Activated B cell treated with CpG ODN at 0.5 μM for 24 hours (primary cell): Measurements from ENCODE around the gene PDGFRB. TPM values are rescaled to one million over a fixed set of nuclear protein-coding genes. Genes with fewer than 3 reads are reported as not detected.

Experiments
- ATAC-seq: fragments of 200-7000 bp; cut with Tn5 transposase; one replicate; pipeline ENCODE4 v1.10.0; 2021; ENCODE audit warnings: low read depth, mild to moderate bottlenecking, moderate library complexity
- CTCF ChIA-PET: fragments of 350-600 bp; sonication (Branson Sonifier 250); formaldehyde crosslinking; loops from one replicate; lab custom pipeline; 2021; ENCODE audit warnings: antibody characterized with exemption; lab: Charles Lee
- POLR2A ChIA-PET: fragments of 350-600 bp; sonication (Branson Sonifier 250); formaldehyde crosslinking; loops from one replicate; lab custom pipeline; 2021; ENCODE audit warnings: antibody characterized with exemption; lab: Charles Lee
- DNase-seq: peaks from one replicate; pipeline ENCODE4 v3.0.0; 2022
- H3K27ac Mint-ChIP-seq: one replicate; pipeline ENCODE4 v1.8.0; 2020; ENCODE audit warnings: mixed read lengths
- H3K27me3 Mint-ChIP-seq: one replicate; pipeline ENCODE4 v1.8.0; 2021; ENCODE audit warnings: mixed read lengths
- H3K36me3 Mint-ChIP-seq: one replicate; pipeline ENCODE4 v1.8.0; 2021; ENCODE audit warnings: low read depth, mixed read lengths
- H3K4me1 Mint-ChIP-seq: one replicate; pipeline ENCODE4 v1.8.0; 2021; ENCODE audit warnings: mixed read lengths
- H3K4me3 Mint-ChIP-seq: one replicate; pipeline ENCODE4 v1.8.0; 2020; ENCODE audit warnings: mild to moderate bottlenecking, mixed read lengths
- H3K9me3 Mint-ChIP-seq: one replicate; pipeline ENCODE4 v1.8.0; 2020; ENCODE audit warnings: mixed read lengths
- CTCF ChIP-seq: fragments of 200-600 bp; IDR thresholded peaks from one replicate; pipeline ENCODE4 v1.8.0; 2022; ENCODE audit warnings: antibody characterized with exemption, mild to moderate bottlenecking
- intact Hi-C: fragments of 100-400 bp; cut with micrococcal nuclease; formaldehyde crosslinking; loops from one replicate; pipeline ENCODE4 v1.15.1; 2024
- total RNA-seq: library from RNA; stranded (reverse); gene quantifications from 2 replicates; pipeline ENCODE4 v1.2.3, GENCODE V29; 2022

The PDGFRB gene
- total RNA-seq, 1 donor from 2014 or later: 1.8 TPM

DNA sequence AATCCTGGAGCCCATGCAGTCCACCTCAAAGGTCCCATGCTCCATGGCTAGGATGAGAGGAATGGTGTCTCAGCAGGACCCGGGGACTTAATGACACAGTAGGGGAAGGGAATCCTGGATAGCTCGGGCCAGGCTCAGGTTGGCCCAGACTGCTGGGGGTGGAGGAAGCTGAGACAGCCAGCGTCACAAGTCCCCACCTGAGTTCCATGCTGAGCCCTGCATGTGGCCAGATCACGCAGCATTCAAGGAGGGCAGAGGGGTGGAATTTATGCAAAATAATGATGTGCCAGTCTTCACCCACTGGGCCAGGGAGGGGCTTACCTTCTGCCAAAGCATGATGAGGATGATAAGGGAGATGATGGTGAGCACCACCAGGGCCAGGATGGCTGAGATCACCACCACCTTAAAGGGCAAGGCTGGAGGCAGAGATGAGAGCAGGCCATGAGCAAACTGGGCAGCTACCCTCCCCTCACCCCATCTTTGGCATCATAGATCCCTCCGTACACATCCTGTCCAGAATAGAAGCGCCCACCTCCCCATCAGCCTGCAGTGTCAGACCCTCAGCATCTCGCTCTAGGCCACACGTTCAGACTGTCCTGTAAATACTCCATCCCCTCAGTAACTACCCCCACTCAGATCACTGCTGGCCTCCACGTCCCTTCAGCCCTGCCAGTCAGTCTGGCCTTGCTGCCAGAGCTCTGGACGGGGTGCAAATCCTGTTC, 29.3 kb downstream of the PDGFRB start:
- no peak for TF ChIP-seq CTCF
- Mint-ChIP-seq H3K36me3 (no peaks in the 10 kb centered on the region), H3K9me3 (no peaks in the 10 kb centered on the region), H3K4me1 (no peaks in the 10 kb centered on the region), H3K27me3 (no peaks in the 10 kb centered on the region), H3K4me3 (no peak overlapping the region), H3K27ac (no peak overlapping the region)
- POLR2A ChIA-PET: no interaction called here
- intact Hi-C loops: no loop called here
- CTCF ChIA-PET: no interaction called here
- no peak for DNase-seq
- no peak for ATAC-seq

GRCh38 chr5:150125334-150125733, 30.3 kb downstream of the PDGFRB start:
- no peak for ATAC-seq
- H3K4me3 Mint-ChIP-seq: no peak overlapping the region
- no peaks in the 10 kb centered on the region for H3K4me1 Mint-ChIP-seq
- POLR2A ChIA-PET: no interaction called here
- no peaks in the 10 kb centered on the region for H3K27me3 Mint-ChIP-seq
- intact Hi-C loops: no loop called here
- no peak for TF ChIP-seq CTCF
- no peaks in the 10 kb centered on the region for H3K36me3 Mint-ChIP-seq
- CTCF ChIA-PET: no interaction called here
- DNase-seq: no peak
- no peak overlapping the region for H3K27ac Mint-ChIP-seq
- no peaks in the 10 kb centered on the region for H3K9me3 Mint-ChIP-seq

- intact Hi-C loops: no loop called here
These were observed 31.0 kb downstream of the PDGFRB start for GRCh38 chr5:150124596-150124995.

DNA sequence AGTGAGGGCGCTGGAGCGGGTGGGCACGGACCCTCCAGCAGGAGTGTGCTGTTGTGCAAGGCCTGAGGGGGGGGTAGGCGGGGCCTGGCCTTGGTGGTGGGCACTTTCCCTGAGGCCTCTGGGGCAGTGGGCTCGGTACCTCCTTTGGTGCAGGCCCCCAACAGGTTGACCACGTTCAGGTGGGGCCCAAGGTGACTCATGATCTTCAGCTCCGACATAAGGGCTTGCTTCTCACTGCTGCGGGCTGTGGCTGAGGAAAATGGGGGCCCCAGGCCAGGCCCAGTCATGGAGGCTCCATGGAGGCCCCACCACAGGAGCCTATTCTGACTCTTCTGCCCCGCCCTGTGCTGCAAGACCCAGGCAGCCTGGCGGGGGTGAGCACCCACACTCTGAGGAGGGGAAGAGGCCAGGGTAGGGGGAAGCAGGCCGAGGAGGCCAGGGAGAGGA, 31.5 kb downstream of the PDGFRB start:
- no peaks in the 10 kb centered on the region for H3K27me3 Mint-ChIP-seq
- intact Hi-C loops: no loop called here
- POLR2A ChIA-PET: no interaction called here
- DNase-seq (no peak), ATAC-seq (no peak)
- no peak for TF ChIP-seq CTCF
- no peaks in the 10 kb centered on the region for H3K4me1 Mint-ChIP-seq
- no peaks in the 10 kb centered on the region for H3K9me3 Mint-ChIP-seq
- H3K4me3 Mint-ChIP-seq: no peak overlapping the region
- CTCF ChIA-PET: no interaction called here
- no peaks in the 10 kb centered on the region for H3K36me3 Mint-ChIP-seq
- no peak overlapping the region for H3K27ac Mint-ChIP-seq

More at GRCh38 chr5:150124596-150124995, 31.0 kb downstream of the PDGFRB start:
- H3K27ac Mint-ChIP-seq: no peak overlapping the region
- ATAC-seq (no peak), DNase-seq (no peak)
- no peaks in the 10 kb centered on the region for H3K27me3 Mint-ChIP-seq
- H3K4me1 Mint-ChIP-seq: no peaks in the 10 kb centered on the region
- H3K36me3 Mint-ChIP-seq: no peaks in the 10 kb centered on the region
- POLR2A ChIA-PET: no interaction called here
- CTCF ChIA-PET: no interaction called here
- H3K9me3 Mint-ChIP-seq: no peaks in the 10 kb centered on the region
- no peak for TF ChIP-seq CTCF
- no peak overlapping the region for H3K4me3 Mint-ChIP-seq

GRCh38 chr5:150123542-150123941, 32.1 kb downstream of the PDGFRB start:
- Mint-ChIP-seq H3K27me3 (no peaks in the 10 kb centered on the region), H3K4me3 (no peak overlapping the region), H3K9me3 (no peaks in the 10 kb centered on the region), H3K4me1 (no peaks in the 10 kb centered on the region), H3K27ac (no peak overlapping the region), H3K36me3 (no peaks in the 10 kb centered on the region)
- intact Hi-C loops: no loop called here
- no peak for DNase-seq
- no peak for TF ChIP-seq CTCF
- ChIA-PET POLR2A (no interaction called here), CTCF (interaction anchor here (0.6 kb wide), 1 partner anchor 315 kb away, joined by 3 read pairs; no protein-coding TSS in a partner anchor)
- ATAC-seq: no peak
